ENCODE measurements around the gene C17orf50.
A peak's percentile ranks its signal among the peaks of the same experiment; 100 is the strongest.

C17orf50 gene

GRCh38 chr17:35791681-35792350 is 31.1 kb downstream of the C17orf50 start:
- no peak for DNase-seq

GRCh38 chr17:35793257-35793656 is 32.6 kb downstream of the C17orf50 start:
- no peak for DNase-seq

- peak; percentile 52 for DNase-seq
Measured at GRCh38 chr17:35795007-35795870, 34.6 kb downstream of the C17orf50 start, which contains the start of gene MMP28. Gene MMP28 (minus strand): TSS chr17:35795641. CDS start chr17:35795377, 264 bp downstream.

- DNase-seq: no peak
Measured at GRCh38 chr17:35795871-35796265, 35.2 kb downstream of the C17orf50 start.

- DNase-seq: no peak
Measured at GRCh38 chr17:35796942-35797341, 36.3 kb downstream of the C17orf50 start.

GRCh38 chr17:35797370-35797769 is 36.7 kb downstream of the C17orf50 start:
- DNase-seq: no peak

GRCh38 chr17:35797918-35798317 is 37.2 kb downstream of the C17orf50 start:
- DNase-seq: no peak

- DNase-seq: no peak
Measured at GRCh38 chr17:35799942-35800341, 39.3 kb downstream of the C17orf50 start.

GRCh38 chr17:35801583-35802224 is 41.0 kb downstream of the C17orf50 start:
- no peak for DNase-seq

- DNase-seq: peak; percentile 77
Measured at GRCh38 chr17:35804658-35805192, 44.0 kb downstream of the C17orf50 start.

- DNase-seq: no peak
Measured at GRCh38 chr17:35807371-35808144, 46.9 kb downstream of the C17orf50 start.

GRCh38 chr17:35808240-35808961 is 47.7 kb downstream of the C17orf50 start:
- no peak for DNase-seq

GRCh38 chr17:35808962-35809854 is 48.5 kb downstream of the C17orf50 start, which contains the start of gene TAF15:
Gene TAF15 (plus strand): TSS chr17:35809484. CDS start chr17:35809570, 86 bp downstream.
- DNase-seq: peak; percentile 98

GRCh38 chr17:35809855-35810461 is 49.3 kb downstream of the C17orf50 start:
- DNase-seq: no peak

GRCh38 chr17:35811759-35812158 is 51.1 kb downstream of the C17orf50 start:
- no peak for DNase-seq

- no peak for DNase-seq
Measured at GRCh38 chr17:35812456-35812855, 51.8 kb downstream of the C17orf50 start.

All from NCI-H345 (cell line).